Right ventricle myocardium inferior (tissue), 1 donor: ENCODE measurements around the gene MSH5. TPM values are rescaled to one million over a fixed set of nuclear protein-coding genes. Genes with fewer than 3 reads are reported as not detected.
"Not testable (repeated sequence)": the region's sequence is repeated elsewhere in the genome, so short reads cannot be mapped to it uniquely, and the experiment has no call there.

Experiments
- ATAC-seq: fragments of 200-7000 bp; cut with Tn5 transposase; one replicate; pipeline ENCODE4 v1.9.1; 2020; ENCODE audit warnings: mild to moderate bottlenecking, moderate library complexity
- DNase-seq: peaks from one replicate; pipeline ENCODE4 v3.0.0; 2021; ENCODE audit errors: missing footprints
- intact Hi-C: fragments of 100-400 bp; cut with DNase I; formaldehyde crosslinking; loops from one replicate; pipeline ENCODE4 v1.11.0; 2022
- total RNA-seq: library from RNA; stranded (reverse); fragmentation: NEBNext Ultra II Directional; extraction: Animal tissue kit (Norgen Biotek cat#: 25700); gene quantifications from one replicate; pipeline ENCODE4 v1.2.1, GENCODE V29; 2021
- donor health status: DM: no; HTN: yes; CAD: no; lungs with severe emphysema.

The MSH5 gene
- total RNA-seq, 1 donor from 2014 or later = 2.0 TPM

DNA sequence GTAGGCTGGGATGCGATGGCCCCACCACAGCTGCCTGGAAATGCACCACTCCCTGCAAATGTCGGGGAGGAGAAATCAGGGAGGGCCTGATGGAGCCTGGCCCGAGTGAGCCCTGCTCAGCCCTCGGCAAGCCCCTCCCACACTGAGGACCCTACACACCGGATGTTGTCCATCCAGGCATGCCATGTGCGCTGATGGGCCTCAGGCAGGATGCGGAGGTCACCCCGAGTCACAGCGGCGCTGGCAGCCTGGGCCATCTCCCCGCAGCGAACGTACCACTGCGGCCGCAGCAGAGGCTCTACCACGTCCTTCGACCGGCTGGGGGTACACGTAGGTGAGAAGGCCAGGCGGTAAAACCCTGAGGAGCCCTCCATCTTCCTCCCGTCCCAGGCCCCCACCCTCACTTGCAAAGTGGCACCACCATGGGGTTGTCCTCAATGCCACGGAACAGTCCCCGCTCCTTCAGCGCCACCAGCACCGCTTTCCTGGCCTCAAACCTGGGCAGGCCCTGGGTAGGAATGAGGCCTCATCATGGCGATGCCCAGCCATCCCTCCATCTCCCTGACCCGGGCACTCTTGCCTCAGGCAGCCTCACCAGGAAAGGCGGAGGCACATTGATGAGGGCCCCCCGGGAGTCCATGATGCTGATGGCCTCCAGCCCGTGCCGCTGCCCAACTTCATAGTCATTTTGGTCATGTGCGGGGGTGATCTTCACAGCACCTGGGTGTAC is 42.5 kb downstream of the MSH5 start:
- ATAC-seq = no peak
- intact Hi-C loops = no loop called here
- DNase-seq = peak; percentile 55

GRCh38 chr6:31784098-31784925 is 44.5 kb downstream of the MSH5 start:
- intact Hi-C loops = no loop called here
- no peak for ATAC-seq
- DNase-seq = peak; percentile 42

DNA sequence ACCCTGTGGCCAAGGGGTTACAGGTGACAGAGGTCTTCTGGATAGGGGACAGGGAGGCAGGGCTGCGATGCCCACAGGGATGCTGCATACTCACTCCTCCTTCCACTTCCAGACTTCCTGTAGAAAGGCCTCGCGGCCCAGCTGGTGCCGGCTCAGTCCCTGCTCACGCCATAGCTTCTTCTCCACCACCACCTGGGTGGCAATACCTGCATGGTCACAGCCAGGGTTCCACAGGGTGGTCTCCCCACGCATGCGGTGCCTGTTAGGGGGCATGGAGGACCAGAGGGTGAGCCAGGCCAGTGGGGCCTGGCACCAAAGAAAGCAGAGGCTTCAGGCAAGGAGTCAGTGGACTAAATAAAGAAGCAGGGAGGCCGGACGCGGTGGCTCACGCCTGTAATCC is 45.7 kb downstream of the MSH5 start:
- DNase-seq = no peak
- intact Hi-C loops = no loop called here
- ATAC-seq = no peak

GRCh38 chr6:31791324-31792089 is 51.7 kb downstream of the MSH5 start:
- no peak for ATAC-seq
- intact Hi-C loops = loop anchor here (5.0 kb wide), 1 partner anchor 59 kb away; no protein-coding TSS in a partner anchor
- DNase-seq = peak; percentile 68

DNA sequence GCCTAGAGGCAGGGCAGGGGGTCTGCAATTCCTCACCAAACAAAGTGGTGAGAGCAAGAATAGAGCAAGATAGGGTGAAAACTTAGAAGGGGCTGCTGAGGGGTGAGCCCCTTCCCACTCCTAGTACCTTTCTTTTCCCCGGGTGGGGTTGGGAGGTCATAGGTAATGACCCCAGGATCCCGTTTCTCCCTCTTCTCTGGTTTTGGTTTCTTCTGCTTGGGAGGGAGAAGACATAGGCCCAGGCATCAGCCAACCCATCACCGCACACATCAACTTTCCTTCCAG is 52.2 kb downstream of the MSH5 start:
- DNase-seq (no peak), ATAC-seq (no peak)
- intact Hi-C loops = loop anchor here (5.0 kb wide), 1 partner anchor 60 kb away; no protein-coding TSS in a partner anchor

DNA sequence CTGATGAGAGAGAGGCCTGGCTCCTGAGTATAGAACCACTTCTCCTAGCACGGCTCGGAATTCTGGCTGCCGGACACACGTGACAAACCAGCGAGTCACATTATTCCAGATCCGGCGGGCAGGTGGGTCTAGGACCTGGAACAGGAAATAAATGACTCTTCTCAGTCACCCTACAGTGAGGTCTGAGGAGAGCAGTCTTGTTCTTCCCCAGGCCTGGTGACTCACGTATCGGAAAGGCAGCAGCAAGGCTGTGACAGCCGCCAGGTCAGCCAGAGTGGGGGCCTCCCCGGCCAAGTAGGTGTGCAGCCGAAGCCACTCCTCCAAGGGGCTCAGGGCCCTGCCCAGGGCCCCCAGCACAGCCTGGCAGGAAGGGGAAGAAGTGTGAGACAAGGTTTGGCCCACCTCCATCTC is 53.0 kb downstream of the MSH5 start:
- DNase-seq = no peak
- intact Hi-C loops = loop anchor here (5.0 kb wide), 1 partner anchor 60 kb away; no protein-coding TSS in a partner anchor
- no peak for ATAC-seq

DNA sequence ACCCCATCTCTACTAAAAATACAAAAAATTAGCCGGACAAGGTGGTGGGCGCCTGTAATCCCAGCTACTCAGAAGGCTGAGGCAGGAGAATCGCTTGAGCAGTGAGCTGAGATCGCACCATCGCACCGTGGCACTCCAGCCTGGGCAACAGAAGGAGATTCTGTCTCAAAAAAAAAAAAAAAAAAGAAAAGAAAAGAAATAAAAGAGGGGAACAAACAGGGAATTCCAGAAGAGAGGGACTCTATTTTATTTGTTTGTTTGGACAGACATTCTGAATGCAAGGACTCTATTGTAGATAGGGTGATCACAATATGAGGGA is 54.1 kb downstream of the MSH5 start:
- intact Hi-C loops = loop anchor here (2.0 to 5.0 kb wide), 2 partner anchors 33 to 62 kb away; partner anchors contain the start of gene HSPA1B

GRCh38 chr6:31794294-31794865 is 54.6 kb downstream of the MSH5 start:
- no peak for DNase-seq
- ATAC-seq = no peak
- intact Hi-C loops = loop anchor here (2.0 to 5.0 kb wide), 2 partner anchors 32 to 62 kb away; partner anchors contain the start of gene HSPA1B

More for the DNA sequence above, 54.1 kb downstream of the MSH5 start:
- ATAC-seq, DNase-seq: not testable (repeated sequence)

DNA sequence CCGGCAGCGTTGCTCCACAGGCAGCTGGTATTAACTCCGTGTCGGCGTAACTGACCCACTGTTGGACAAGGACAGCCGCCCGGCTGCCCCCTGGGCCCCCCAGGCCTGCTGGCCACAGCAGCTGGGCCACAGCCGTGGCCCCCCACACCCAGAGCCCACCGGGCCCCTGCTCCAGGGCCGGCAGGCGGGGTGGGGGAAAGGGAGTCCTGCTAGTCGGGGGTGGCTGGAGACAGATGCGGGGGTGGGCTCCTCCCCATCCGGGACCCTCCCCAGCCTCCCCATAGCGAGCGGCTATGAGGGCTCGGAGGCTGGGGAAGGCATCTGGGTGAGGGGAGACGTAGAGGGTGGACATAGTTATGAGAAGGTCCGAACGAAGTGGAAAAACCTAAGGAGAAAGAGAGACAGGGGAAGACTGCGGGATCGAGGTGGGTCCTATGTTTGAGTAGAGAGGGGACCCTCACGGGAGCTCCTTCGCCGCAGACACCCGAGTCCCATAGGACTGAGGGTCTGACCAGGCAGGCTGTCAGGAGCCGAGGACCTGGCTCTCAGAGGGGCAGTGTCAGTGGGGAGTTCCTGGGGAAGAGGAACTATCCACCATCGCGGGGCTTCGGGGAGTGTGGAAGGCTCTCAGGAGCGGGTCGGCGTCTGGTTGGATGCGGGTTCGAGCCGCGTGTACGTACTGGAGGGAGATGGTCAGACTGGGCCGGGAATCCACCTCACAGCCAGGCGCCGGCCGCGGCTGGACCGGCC is 55.2 kb downstream of the MSH5 start:
- DNase-seq (peak; percentile 53), ATAC-seq (peak; percentile 11)
- intact Hi-C loops = loop anchor here (2.0 to 5.0 kb wide), 2 partner anchors 32 to 63 kb away; partner anchors contain the start of gene HSPA1B

DNA sequence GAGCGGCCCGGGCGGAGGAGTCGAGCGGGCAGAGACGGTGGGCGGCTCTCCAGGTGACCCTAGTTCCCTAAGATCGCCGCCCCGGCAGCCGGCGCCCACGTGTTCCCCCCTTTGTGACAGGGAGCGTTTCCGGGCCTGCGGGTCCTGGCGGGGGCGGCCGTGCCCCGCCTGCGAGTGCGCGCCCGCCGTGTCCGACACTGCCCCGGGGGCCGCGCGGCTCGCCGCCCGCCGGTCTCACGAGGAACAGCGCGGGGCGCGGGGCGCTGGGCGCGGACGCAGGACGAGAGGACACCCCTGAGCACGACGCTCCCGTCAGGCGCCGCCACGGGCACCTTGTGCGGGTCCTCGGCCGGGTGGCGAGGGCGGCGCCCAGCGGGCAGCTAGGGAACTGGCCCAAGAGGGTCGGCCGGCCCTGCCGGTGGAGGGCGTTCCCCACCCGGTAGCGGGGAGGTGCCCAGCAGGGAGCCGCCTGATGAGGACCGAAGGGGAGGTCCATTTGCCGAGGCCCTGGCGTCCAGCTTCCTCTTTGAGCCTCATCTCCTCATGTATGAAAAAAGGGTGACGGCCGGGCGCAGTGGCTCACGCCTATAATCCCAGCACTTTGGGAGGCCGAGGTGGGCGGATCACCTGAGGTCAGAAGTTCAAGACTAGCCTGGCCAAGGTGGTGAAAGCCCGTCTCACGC is 56.0 kb downstream of the MSH5 start, which contains the start of gene VARS1:
Gene VARS1 (minus strand): TSS at position 137 of the 683 bp plus-strand sequence. CDS start 535 bp downstream, outside the sequence.
- DNase-seq = peak; percentile 97
- intact Hi-C loops = loop anchor here (2.0 kb wide), 1 partner anchor 31 kb away; the partner anchor contains the start of gene HSPA1B

DNA sequence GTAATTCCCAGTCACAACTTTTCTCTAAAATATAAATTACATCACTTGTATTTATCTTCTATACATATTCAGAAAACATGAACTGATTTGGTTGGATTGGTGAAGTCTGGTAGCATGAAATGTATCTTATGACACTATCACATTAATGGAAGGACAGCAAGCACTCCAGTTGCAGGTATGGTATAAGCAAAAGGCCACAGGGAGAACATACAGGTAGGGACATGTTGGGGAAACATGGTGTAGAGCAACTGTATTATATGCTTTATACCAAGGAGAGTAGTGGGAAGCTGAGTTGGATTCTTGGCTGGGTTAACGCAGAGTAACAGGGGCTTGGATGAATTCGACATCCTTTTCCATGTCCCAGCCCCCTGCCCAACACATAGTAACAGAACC is 57.2 kb downstream of the MSH5 start:
- no peak for ATAC-seq
- intact Hi-C loops = no loop called here

More for the DNA sequence above, 56.0 kb downstream of the MSH5 start, which contains the start of gene VARS1:
- peak; percentile 96 for ATAC-seq

GRCh38 chr6:31797588-31797987 is 57.8 kb downstream of the MSH5 start:
- ATAC-seq (no peak), DNase-seq (no peak)
- intact Hi-C loops = no loop called here

More for the DNA sequence above, 57.2 kb downstream of the MSH5 start:
- no peak for DNase-seq

- peak; percentile 27 for DNase-seq
- intact Hi-C loops = no loop called here
- ATAC-seq = no peak
Measured at GRCh38 chr6:31799781-31800180, 60.0 kb downstream of the MSH5 start.

DNA sequence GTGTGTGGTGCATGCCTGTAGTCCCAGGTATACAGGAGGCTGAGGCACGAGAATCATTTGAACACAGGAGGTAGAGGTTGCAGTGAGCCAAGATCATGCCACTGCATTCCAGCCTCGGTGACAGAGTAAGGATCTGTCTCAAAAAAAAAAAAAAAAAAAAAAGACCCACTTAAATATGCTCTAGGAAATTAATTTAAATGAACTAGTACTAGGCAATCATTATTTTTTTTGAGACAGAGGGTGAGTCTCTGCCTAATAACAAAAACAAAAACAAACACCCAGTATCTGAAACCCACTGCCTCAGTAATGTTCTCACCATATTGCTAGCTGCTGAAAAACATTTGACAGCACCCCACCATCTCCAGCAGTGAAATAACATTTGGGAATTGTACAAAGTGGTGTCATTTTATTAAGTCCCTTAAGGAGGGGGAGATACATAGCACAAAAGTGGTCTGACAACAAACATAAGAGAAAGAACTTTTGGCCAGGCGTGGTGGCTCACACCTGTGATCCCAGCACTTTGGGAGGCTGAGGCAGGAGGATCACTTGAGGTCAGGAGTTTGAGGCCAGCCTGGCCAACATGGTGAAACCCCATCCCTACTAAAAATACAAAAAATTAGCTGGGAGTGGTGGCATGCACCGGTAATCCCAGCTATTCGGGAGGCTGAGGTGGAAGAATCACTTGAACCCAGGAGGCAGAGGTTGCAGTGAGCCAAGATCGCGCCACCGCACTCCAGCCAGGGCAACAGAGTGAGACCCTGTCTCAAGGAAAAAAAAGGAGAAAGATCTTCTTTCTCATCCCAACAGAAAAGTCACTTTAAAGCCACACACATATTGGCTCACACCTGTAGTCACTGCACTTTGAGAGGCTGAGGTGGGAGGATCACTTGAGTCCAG is 61.5 kb downstream of the MSH5 start:
- ATAC-seq, DNase-seq, intact Hi-C loops: not testable (repeated sequence)

DNA sequence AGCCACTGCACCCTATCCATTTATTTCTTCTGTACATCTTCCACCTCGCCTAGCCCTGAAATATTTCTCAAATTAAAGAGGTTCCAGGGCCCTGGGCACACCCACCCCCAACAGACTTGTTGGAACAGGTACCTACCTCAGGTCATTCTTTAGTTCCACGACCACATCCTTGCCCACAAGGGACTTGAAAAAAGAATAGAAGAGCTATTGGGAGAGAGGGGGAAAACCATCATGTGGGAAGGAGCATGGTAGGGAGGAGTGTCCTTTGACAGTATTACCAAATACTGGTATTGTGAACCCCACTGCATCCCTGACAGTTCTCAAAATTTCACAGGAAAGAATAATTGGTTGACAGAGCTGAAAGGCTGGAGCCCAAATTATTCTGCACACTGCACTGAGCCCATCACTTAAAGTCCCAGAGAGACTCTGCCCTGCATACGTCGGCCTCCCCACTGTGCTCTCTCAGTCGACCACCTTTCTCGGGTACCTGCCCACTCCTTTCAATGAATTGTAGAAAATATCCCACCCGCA is 66.2 kb downstream of the MSH5 start:
- ATAC-seq (no peak), DNase-seq (no peak)
- intact Hi-C loops = no loop called here
